HEK293T (cell line): ENCODE data around the gene ZNF8.

Experiments used
- CTCF ChIA-PET: fragments of 350-600 bp; formaldehyde crosslinking; extraction: SDS; loops from one replicate; lab custom pipeline; 2021; ENCODE audit warnings: antibody characterized with exemption, inconsistent platforms; lab: Yijun Ruan, JAX
- POLR2A ChIA-PET: fragments of 350-600 bp; formaldehyde crosslinking; extraction: SDS; loops from one replicate; lab custom pipeline; 2020; ENCODE audit warnings: antibody characterized with exemption, inconsistent platforms; lab: Yijun Ruan, JAX
- DNase-seq: peaks from one replicate; pipeline ENCODE4 v3.0.0; 2012; ENCODE audit warnings: mixed read lengths; ENCODE audit errors: extremely low spot score
- ARNT ChIP-seq: fragments of 450-650 bp; IDR thresholded peaks from 2 replicates; pipeline ENCODE4 v1.6.1; 2017; ENCODE audit warnings: mild to moderate bottlenecking
- BHLHE40 ChIP-seq: fragments of 450-650 bp; IDR thresholded peaks from 2 replicates; pipeline ENCODE4 v1.6.1; 2016; ENCODE audit warnings: mild to moderate bottlenecking, moderate library complexity, borderline replicate concordance
- CTBP1 ChIP-seq: fragments of 450-650 bp; IDR thresholded peaks from 2 replicates; pipeline ENCODE4 v1.6.1; 2016; ENCODE audit warnings: borderline replicate concordance
- ELF4 ChIP-seq: fragments of 450-650 bp; IDR thresholded peaks from 2 replicates; pipeline ENCODE4 v1.6.1; 2017; ENCODE audit warnings: antibody characterized with exemption
- FOXA1 ChIP-seq: fragments of 450-650 bp; IDR thresholded peaks from 2 replicates; pipeline ENCODE4 v1.6.1; 2016; ENCODE audit warnings: mild to moderate bottlenecking
- FOXK2 ChIP-seq: fragments of 450-650 bp; IDR thresholded peaks from 2 replicates; pipeline ENCODE4 v1.6.1; 2016; ENCODE audit warnings: mild to moderate bottlenecking
- FOXM1 ChIP-seq: fragments of 450-650 bp; IDR thresholded peaks from 2 replicates; pipeline ENCODE4 v1.6.1; 2017; ENCODE audit warnings: mild to moderate bottlenecking, borderline replicate concordance
- HDGF ChIP-seq: fragments of 450-650 bp; IDR thresholded peaks from 2 replicates; pipeline ENCODE4 v1.6.1; 2017; ENCODE audit warnings: antibody characterized with exemption, borderline replicate concordance
- L3MBTL2 ChIP-seq: fragments of 450-650 bp; conservative IDR thresholded peaks from 2 replicates; pipeline ENCODE4 v1.6.1; 2016; ENCODE audit warnings: mild to moderate bottlenecking
- LEF1 ChIP-seq: fragments of 450-650 bp; IDR thresholded peaks from 2 replicates; pipeline ENCODE4 v1.6.1; 2017; ENCODE audit warnings: mild to moderate bottlenecking, borderline replicate concordance
- NFRKB ChIP-seq: fragments of 450-650 bp; IDR thresholded peaks from 2 replicates; pipeline ENCODE4 v1.6.1; 2016; ENCODE audit warnings: mild to moderate bottlenecking, moderate library complexity
- PKNOX1 ChIP-seq: fragments of 450-650 bp; IDR thresholded peaks from 2 replicates; pipeline ENCODE4 v1.6.1; 2016
- SP1 ChIP-seq: fragments of 450-650 bp; IDR thresholded peaks from 2 replicates; pipeline ENCODE4 v1.6.1; 2017
- SUZ12 ChIP-seq: fragments of 450-650 bp; IDR thresholded peaks from 2 replicates; pipeline ENCODE4 v1.6.1; 2016; ENCODE audit warnings: mild to moderate bottlenecking
- TARDBP ChIP-seq: fragments of 450-650 bp; IDR thresholded peaks from 2 replicates; pipeline ENCODE4 v1.6.1; 2016
- ZNF384 ChIP-seq: fragments of 450-650 bp; IDR thresholded peaks from 2 replicates; pipeline ENCODE4 v1.6.1; 2016

The ZNF8 gene

GRCh38 chr19:58334691-58335249 is 56.0 kb downstream of the ZNF8 start:
- POLR2A ChIA-PET: no interaction called here
- no peak for TF ChIP-seq FOXA1
- TF ChIP-seq ARNT: no peak
- no peak for TF ChIP-seq SP1
- no peak for DNase-seq
- CTCF ChIA-PET: no interaction called here

GRCh38 chr19:58335630-58336029 is 56.9 kb downstream of the ZNF8 start:
- TF ChIP-seq NFRKB: no peak
- TF ChIP-seq FOXM1: no peak
- no peak for TF ChIP-seq CTBP1
- TF ChIP-seq SP1: no peak
- no peak for TF ChIP-seq SUZ12
- no peak for TF ChIP-seq BHLHE40
- TF ChIP-seq HDGF: no peak
- no peak for TF ChIP-seq TARDBP
- TF ChIP-seq ELF4: no peak
- POLR2A ChIA-PET: no interaction called here
- no peak for DNase-seq
- CTCF ChIA-PET: no interaction called here

- TF ChIP-seq L3MBTL2 (no peak), SUZ12 (no peak), TARDBP (no peak), LEF1 (no peak), NFRKB (no peak), ZNF384 (no peak), FOXK2 (no peak), ARNT (no peak)
- DNase-seq: no peak
- ChIA-PET POLR2A (no interaction called here), CTCF (no interaction called here)
Measured at GRCh38 chr19:58336216-58336615, 57.5 kb downstream of the ZNF8 start.

GRCh38 chr19:58336820-58337219 is 58.1 kb downstream of the ZNF8 start:
- DNase-seq: no peak
- TF ChIP-seq SP1 (no peak), CTBP1 (no peak), FOXK2 (no peak), NFRKB (no peak), HDGF (no peak), ZNF384 (no peak), ARNT (no peak), FOXM1 (no peak), LEF1 (no peak), TARDBP (no peak), PKNOX1 (no peak), SUZ12 (no peak), L3MBTL2 (no peak), BHLHE40 (no peak), ELF4 (no peak), FOXA1 (no peak)
- ChIA-PET POLR2A (no interaction called here), CTCF (no interaction called here)

- no peak for TF ChIP-seq NFRKB
- no peak for TF ChIP-seq HDGF
- no peak for DNase-seq
- POLR2A ChIA-PET: interaction anchor here (1.3 kb wide), 1 partner anchor 10 kb away, joined by 4 read pairs; no protein-coding TSS in a partner anchor
- CTCF ChIA-PET: no interaction called here
Measured at GRCh38 chr19:58338336-58338735, 59.6 kb downstream of the ZNF8 start.

GRCh38 chr19:58338825-58339558 is 60.2 kb downstream of the ZNF8 start:
- peak; percentile 26 for DNase-seq
- ChIA-PET CTCF (no interaction called here), POLR2A (interaction anchor here (1.3 kb wide), 1 partner anchor 9 kb away, joined by 4 read pairs; no protein-coding TSS in a partner anchor)
- TF ChIP-seq ARNT: no peak
- TF ChIP-seq BHLHE40: no peak
- no peak for TF ChIP-seq TARDBP
- peak; percentile 62 for TF ChIP-seq PKNOX1
- TF ChIP-seq NFRKB: no peak
- no peak for TF ChIP-seq SP1

GRCh38 chr19:58345558-58345957 is 66.8 kb downstream of the ZNF8 start:
- CTCF ChIA-PET: no interaction called here
- no peak for DNase-seq
- POLR2A ChIA-PET: interaction anchor here (0.8 to 4.4 kb wide), 2 partner anchors 17 to 18 kb away, joined by 3 to 30 read pairs; partner anchors contain the start of gene ZNF497
- TF ChIP-seq FOXA1: no peak
- TF ChIP-seq ZNF384: no peak
- no peak for TF ChIP-seq LEF1
- TF ChIP-seq NFRKB: no peak
- no peak for TF ChIP-seq FOXM1
- TF ChIP-seq FOXK2: no peak
- TF ChIP-seq PKNOX1: no peak
- TF ChIP-seq SUZ12: no peak
- no peak for TF ChIP-seq L3MBTL2
- TF ChIP-seq BHLHE40: no peak
- no peak for TF ChIP-seq ARNT
- TF ChIP-seq SP1: no peak
- TF ChIP-seq ELF4: no peak
